NCI-H2029 treated with DMSO at 0.1 percent for 48 hours (cell line): ENCODE measurements around the gene DENND2A.

Experiments
- DNase-seq: peaks from one replicate; lab custom pipeline; 2025; lab: John Stamatoyannopoulos, UW

The DENND2A gene

GRCh38 chr7:140619176-140619575 lies 21.4 kb downstream of the DENND2A start:
- no peak for DNase-seq

GRCh38 chr7:140618306-140618705 lies 22.3 kb downstream of the DENND2A start:
- no peak for DNase-seq

GRCh38 chr7:140617081-140617480 lies 23.5 kb downstream of the DENND2A start:
- DNase-seq = no peak

- DNase-seq = no peak
Measured at GRCh38 chr7:140616328-140616727, 24.3 kb downstream of the DENND2A start.

- no peak for DNase-seq
Measured at GRCh38 chr7:140611641-140612040, 29.0 kb downstream of the DENND2A start.

GRCh38 chr7:140610204-140611165 lies 30.1 kb downstream of the DENND2A start:
- DNase-seq = no peak

- DNase-seq = no peak
Measured at GRCh38 chr7:140609646-140610045, 31.0 kb downstream of the DENND2A start.

GRCh38 chr7:140607441-140607989 lies 33.1 kb downstream of the DENND2A start:
- no peak for DNase-seq

- no peak for DNase-seq
Measured at GRCh38 chr7:140605337-140605736, 35.3 kb downstream of the DENND2A start.

- no peak for DNase-seq
Measured at GRCh38 chr7:140604760-140605159, 35.9 kb downstream of the DENND2A start.

- DNase-seq = no peak
Measured at GRCh38 chr7:140604076-140604475, 36.5 kb downstream of the DENND2A start.

GRCh38 chr7:140601566-140602174 lies 38.9 kb downstream of the DENND2A start:
- DNase-seq = no peak

- DNase-seq = no peak
Measured at GRCh38 chr7:140600341-140600740, 40.3 kb downstream of the DENND2A start.

- no peak for DNase-seq
Measured at GRCh38 chr7:140597428-140597949, 43.1 kb downstream of the DENND2A start.

- DNase-seq = no peak
Measured at GRCh38 chr7:140596519-140597427, 43.8 kb downstream of the DENND2A start.

- DNase-seq = no peak
Measured at GRCh38 chr7:140595468-140596092, 45.0 kb downstream of the DENND2A start.

GRCh38 chr7:140594131-140594691 lies 46.4 kb downstream of the DENND2A start:
- no peak for DNase-seq

GRCh38 chr7:140593672-140593982 lies 47.0 kb downstream of the DENND2A start:
- DNase-seq = no peak

GRCh38 chr7:140592964-140593671 lies 47.5 kb downstream of the DENND2A start:
- DNase-seq = no peak

GRCh38 chr7:140591180-140591902 lies 49.3 kb downstream of the DENND2A start:
- no peak for DNase-seq
